CD4-positive, alpha-beta T cell treated with Interleukin-10 for 1 hour (primary cell): ENCODE measurements around the gene CCNYL1.
A peak's percentile ranks its signal among the peaks of the same experiment; 100 is the strongest.

ENCODE experiments used
- DNase-seq: peaks from one replicate; pipeline ENCODE4 v3.0.0-alpha.2; 2020

The CCNYL1 gene

DNA sequence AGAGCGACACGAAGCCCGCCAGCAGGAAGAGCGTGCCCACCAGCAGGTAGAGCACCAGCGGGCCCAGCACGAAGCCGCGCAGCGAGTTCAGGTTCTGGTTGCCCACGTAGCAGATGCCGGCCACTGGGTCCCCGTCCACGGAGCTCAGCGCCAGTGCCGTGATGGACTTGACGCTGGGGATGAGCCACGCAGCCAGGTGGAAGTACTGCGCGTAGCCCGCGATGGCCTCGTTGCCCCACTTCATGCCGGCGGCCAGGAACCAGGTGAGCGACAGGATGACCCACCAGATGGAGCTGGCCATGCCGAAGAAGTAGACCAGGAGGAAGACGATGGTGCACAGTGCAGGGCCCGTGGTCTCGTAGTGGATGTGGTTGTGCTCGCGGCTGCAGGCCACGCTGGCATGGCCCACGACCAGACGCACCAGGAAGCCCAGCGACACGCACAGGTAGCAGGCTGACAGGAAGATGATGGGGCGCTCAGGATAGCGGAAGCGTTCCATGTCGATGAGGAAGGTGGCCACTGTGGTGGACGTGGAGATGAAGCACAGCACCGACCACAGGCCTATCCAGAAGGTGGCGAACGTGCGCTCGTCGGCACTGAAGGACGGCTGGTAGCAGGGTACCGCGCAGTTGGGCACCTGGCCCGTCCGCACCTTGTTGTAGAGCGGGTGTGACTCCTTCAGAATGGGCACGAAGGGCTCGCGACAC is 56.2 kb downstream of the CCNYL1 start:
- DNase-seq: no peak

DNA sequence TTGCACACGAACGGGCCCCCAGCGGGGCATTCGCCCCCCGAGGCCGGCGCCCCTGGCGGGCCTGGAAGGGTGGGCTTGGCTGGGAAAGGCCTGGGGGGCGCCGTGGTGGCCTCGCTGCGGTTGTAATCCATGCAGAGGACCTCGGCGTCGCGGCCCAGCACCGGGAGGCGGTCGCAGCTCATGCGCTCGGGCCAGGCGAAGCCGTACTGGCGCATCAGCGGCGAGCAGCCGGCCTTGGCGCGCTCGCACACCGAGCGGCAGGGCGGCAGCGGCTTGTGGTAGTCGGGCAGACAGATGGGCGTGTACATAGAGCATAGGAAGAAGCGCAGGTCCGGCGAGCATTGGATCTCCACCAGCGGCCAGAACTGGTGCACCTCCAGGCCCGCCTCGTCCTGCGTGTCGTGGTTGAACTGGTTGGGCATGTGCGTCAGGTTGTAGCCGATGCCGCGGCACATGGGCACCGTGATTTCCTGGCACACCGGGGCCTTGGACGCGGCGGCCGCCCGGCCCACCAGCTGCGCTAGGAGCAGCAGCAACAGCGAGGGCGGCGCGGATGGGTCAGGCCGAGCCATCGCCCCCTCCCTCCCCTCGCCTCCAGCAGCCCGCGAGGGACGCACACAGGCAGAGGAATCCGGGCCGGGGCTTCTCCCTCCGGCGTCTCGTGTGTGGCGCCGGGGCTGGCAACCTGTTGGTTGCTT is 56.9 kb downstream of the CCNYL1 start:
- DNase-seq: peak; percentile 29

GRCh38 chr2:207768866-207769596 is 57.6 kb downstream of the CCNYL1 start:
- peak; percentile 8 for DNase-seq

- peak; percentile 10 for DNase-seq
Measured at GRCh38 chr2:207770602-207771404, 59.4 kb downstream of the CCNYL1 start.

GRCh38 chr2:207771421-207771820 is 60.0 kb downstream of the CCNYL1 start:
- no peak for DNase-seq

DNA sequence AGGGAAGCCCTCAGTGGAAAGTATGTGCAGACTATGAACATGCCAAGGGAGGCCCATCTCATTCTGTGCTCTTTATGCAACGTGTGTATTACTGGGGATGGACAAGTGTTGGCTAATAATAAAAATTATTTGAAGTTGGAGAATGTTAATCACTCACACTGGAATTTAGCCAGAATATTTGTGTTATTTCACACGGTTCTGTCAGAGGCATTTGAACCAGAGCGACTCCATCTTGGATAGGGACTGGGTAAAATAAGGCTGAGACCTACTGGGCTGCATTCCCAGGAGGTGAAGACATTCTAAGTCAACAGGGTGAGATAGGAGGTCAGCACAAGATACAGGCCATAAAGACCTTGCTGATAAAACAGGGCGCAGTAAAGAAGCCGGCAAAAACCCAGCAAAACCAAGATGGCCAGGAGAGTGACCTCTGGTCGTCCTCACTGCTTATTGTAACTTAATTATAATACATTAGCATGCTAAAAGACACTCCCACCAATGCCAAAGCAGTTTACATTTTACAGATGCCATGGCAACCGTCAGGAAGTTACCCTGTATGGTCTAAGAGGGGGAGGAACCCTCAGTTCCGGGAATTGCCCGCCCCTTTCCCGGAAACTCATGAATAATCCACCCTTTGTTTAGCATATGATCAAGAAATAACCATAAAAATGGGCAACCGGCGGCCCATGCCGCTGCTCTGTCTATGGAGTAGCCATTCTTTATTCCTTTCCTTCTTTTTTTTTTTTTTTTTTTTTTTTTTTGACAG is 60.8 kb downstream of the CCNYL1 start:
- DNase-seq: peak; percentile 53

DNA sequence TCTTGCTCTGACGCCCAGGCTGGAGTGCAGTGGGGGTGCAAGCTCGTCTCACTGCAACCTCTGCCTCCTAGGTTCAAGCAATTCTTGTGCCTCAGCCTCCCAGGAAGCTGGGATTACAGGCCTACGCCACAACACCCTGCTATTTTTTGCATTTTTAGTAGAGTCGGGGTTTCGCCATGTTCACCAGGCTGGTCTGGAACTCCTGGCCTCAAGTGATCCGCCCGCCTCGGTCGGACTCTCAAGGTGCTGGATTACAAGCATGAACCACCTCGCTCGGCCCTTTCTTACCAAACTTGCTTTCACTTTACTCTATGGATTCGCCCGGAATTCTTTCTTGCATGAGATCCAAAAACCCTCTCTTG is 61.4 kb downstream of the CCNYL1 start:
- DNase-seq: no peak

DNA sequence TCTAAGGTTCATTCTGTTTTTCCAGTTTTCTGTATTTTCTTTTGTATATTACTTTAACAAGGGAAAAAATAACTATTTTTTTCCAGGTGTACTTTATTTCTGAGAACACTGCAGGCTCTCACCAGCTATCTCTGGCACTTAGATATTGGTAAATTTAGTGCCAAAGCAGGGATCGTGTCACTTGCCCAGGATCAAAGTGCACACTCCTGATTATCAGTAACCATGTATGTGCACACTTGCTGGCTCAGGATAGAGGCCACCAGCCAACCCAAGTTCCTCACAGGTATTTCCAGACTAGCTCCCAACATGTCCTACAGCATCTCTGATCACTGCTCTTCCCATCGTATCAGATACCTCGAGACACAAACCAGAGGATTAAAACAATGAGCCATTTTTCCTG is 64.0 kb downstream of the CCNYL1 start:
- DNase-seq: no peak

GRCh38 chr2:207777124-207777523 is 65.7 kb downstream of the CCNYL1 start:
- no peak for DNase-seq

- no peak for DNase-seq
Measured at GRCh38 chr2:207778298-207778882, 67.0 kb downstream of the CCNYL1 start.

GRCh38 chr2:207779523-207779922 is 68.1 kb downstream of the CCNYL1 start:
- DNase-seq: no peak

DNA sequence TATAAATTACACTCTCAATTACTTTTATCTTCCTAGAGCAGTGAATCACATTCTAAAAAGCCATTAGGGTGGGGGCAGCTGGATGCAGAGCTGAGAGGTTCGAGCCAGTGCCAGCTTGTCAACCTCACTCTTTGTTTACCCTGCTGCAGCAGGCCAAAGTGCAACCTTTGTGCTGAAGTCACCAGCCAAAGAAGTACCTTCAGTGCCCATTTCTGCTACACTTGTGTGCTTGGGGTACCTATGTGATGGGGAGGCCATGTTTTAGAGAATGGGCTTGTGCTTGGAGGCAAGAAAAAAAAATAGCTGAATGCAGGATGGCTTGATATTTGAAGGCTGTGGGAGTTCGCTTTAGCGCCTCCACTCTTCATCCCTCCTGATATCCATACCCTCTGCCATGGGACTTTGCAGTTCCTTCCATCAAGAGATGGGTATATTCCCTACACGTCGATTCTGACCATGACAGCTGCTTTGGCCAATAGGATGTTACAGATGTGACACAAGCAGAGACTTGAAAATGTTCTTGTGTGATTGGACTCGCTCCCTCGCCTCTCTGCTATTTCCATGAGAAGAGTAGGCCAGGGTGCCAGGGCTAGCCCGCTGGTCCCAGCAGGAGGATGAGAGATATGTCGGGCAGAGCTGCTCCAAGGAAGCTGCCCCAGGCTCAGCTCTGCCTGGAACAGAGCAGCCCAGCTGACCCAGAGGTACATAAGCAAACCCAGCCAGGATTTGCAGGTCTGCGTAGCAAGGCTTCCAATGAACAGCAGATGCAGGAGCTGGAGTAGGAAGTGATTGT is 71.0 kb downstream of the CCNYL1 start:
- DNase-seq: no peak

DNA sequence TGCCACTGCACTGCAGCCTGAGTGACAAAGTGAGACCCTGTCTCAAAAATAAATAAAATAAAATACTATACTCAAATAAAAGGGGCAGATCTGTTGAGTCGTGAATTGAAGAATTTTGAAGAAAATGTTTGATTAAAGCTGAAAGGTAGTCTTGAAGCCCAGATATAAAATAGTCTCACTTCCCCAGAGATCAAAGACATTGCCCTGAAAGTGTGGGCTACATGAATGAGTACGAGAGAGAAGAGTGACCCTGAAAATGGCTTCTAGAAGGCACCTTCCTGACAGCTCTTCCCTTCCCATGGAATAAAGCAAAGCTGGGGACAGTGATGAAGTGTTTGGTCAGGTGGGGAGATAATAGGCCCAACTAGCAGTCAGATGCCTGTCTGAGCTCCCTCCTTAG is 72.1 kb downstream of the CCNYL1 start:
- no peak for DNase-seq

DNA sequence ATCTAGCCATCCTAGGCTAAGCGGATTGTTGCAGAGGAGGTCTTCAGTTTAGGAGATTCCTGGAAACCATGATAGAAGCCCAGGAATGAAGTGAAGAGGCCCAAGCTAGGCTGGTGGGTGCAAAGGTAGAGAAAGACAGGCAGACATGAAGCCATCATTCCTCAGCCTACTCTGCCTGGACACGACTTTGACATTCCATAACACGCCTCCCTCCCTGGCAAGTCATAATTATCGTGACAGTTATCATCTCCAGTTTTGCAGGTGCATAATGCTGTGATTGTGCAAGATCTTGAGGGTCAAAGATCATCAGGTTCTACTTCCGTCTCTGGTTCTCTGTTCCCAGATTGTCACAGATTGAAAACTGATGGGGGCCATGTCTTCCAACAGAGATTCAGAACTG is 73.5 kb downstream of the CCNYL1 start:
- DNase-seq: no peak

- no peak for DNase-seq
Measured at GRCh38 chr2:207787017-207787416, 75.6 kb downstream of the CCNYL1 start.

DNA sequence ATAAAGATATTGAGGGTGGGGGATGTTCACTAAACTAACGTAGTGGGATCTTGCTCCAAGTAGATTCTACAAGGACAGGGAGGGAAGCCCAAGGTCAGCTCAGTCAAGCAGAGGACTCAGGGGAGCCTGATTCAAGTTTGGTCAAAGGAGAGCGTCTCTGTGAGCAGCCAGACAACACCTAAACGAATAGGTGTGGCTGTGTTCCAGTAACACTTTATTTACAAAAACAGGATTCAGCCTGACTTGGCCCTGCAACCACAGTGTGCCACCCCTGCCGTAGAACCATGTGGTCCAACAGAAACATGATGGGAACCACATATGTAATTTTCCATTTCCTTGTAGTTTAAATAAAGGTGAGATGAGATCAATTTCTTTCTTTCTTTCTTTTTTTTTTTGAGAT is 76.4 kb downstream of the CCNYL1 start:
- DNase-seq: no peak

DNA sequence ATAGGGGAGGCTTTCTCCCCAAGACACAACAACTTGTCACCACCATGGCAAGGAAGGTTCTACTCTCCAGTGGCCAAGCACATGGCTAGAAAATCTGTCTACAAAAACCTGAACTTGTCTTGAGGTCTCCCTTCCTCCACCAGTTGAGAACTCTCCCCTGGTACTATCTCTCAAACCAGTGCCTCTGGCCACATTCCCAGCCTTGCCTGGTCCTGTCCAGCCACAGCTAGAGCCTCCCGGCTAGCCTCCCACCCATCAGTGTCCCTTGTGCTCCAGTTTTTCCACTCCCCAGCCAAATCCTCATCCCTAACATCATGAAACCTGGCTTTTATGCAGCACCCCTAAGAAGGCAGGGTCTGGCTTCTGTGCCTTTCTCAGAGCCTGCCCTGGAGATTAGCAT is 79.5 kb downstream of the CCNYL1 start:
- DNase-seq: no peak

DNA sequence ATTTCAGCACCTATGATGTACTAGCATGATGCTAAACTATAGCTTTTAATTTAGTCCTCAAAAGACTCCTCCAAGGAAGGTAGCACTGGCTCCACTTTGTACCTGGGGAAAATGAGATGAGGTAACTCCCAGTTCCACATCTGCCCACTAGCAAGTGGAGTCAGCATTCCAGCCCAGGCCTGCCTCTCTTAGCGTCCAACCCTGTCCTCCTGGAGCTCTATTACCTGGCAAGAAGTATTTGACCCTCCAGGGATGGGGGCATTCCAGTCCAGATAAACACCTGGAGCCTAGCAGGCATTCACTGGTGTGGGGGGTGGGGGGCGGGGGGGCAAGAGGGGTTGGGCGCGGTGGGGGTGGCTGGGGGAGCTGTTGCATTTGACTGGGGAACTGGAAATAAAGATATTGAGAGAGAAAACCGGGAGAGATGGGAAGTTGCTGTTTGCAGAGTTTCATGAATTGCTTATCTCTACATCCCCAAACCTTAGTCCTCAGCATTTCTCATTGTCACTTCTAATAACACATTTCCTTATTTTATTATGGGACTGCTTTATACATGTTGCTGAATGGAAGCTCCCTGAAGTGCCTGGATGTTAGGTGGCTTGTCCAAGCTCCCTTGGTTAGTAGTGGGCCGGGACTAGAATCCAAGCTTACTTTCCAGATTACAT is 80.3 kb downstream of the CCNYL1 start:
- DNase-seq: no peak

DNA sequence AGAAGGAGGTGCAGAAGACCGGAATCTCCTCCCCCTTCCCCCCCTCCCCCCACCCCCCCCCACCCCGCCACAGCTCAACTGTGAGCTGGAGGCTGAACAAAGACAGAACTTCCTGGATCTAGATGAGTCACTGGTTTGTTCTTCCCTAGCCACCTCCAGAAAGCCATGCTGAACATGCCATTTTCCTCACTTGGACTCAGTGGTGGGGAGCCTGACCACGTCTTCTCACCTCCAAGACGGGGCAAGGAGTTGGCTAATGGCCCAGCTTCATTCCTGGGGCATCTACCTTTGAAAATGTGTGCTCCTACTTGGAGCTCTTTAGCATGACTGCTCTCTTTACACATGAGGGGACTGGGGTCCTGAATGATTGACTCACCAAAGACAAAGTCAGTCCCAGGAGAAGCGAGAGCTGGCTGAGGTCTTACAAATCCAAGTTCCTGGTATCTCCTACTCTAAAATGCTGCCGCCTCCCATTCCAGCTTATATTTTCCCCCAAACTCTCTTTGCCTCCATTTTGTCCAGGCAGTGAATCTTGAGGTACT is 80.9 kb downstream of the CCNYL1 start:
- DNase-seq: no peak
